Measurements from ENCODE around the gene CPEB4. TPM values are rescaled to one million over a fixed set of nuclear protein-coding genes. Genes with fewer than 3 reads are reported as not detected.

CPEB4 gene
- total and polyA plus RNA-seq, 2 donors (not counting 3 experiments of a cell fraction or from before 2014, with no cell fraction given), result 11.3 to 16.4 TPM

DNA sequence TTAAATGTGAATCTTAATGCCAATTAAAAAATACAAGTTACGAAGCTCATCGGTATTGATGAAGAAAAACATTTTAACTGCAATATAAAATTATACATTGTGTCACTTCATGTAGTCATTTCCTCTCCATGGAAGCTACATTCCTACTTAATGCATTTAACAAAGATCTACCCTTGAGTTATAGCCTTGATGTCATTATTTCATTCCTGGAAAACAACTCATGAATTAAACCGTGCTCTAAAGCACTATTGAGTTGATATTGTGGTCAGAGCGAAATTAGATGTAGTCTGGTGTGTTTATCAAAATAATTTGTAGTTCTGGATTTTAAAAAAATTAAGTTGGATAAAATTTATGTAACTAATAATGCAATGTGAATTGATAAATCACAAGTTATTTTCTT, 111.9 kb downstream of the CPEB4 start:
- DNase-seq (ENCODE audit: low read depth, low spot score) (no peak), FAIRE-seq (no peak)
- Histone ChIP-seq H3K9me1 (replicated peaks; ENCODE audit: control insufficient read depth, extremely low read depth, insufficient read depth, low read length) (no peaks in the 10 kb centered on the region), H4K20me1 (replicated peaks; ENCODE audit: control insufficient read depth, extremely low read depth, insufficient read depth, low read length) (no peaks in the 10 kb centered on the region), H2AFZ (ENCODE audit: low read depth, low read length) (no peak overlapping the region), H3K27me3 (ENCODE audit: control insufficient read depth in 2 of 2, insufficient read depth in 2 of 2, low read length in 2 of 2) (no peaks in the 10 kb centered on the region), H3K9me3 (replicated peaks; ENCODE audit: control insufficient read depth, insufficient read depth, low read length) (no peaks in the 10 kb centered on the region), H3K27ac (ENCODE audit: insufficient read depth, low read depth, low read length) (no peak overlapping the region), H3K36me3 (ENCODE audit: control insufficient read depth in 2 of 2, extremely low read depth in 1 of 2, insufficient read depth in 2 of 2, low read length in 2 of 2) (no peaks in the 10 kb centered on the region), H3K4me3 (replicated peaks in 1 of 3; ENCODE audit: insufficient read depth in 1 of 3, low read depth in 1 of 3, low read length in 3 of 3) (no peak overlapping the region), H3K79me2 (ENCODE audit: control insufficient read depth, insufficient read depth, low read length) (no peaks in the 10 kb centered on the region), H3K9ac (replicated peaks; ENCODE audit: extremely low read depth, insufficient read depth, low read length) (no peak overlapping the region), H3K4me1 (ENCODE audit: control insufficient read depth, extremely low read depth, insufficient read depth, low read length) (no peaks in the 10 kb centered on the region), H3K4me2 (ENCODE audit: insufficient read depth, low read length) (no peak overlapping the region)
- intact Hi-C loops (cut with micrococcal nuclease), result no loop called here
- ChIA-PET CTCF (no interaction called here), POLR2A (no interaction called here)
- dilution Hi-C loops (cut with MboI; ENCODE audit: extremely low pct_ligation_motif_present, low sequenced_read_pairs), result no loop called here
- no peak for TF ChIP-seq POLR2AphosphoS5 (IDR thresholded peaks at IDR 0.05; ENCODE audit: insufficient read depth, low read depth, low read length)
- TF ChIP-seq, protein P1, sequence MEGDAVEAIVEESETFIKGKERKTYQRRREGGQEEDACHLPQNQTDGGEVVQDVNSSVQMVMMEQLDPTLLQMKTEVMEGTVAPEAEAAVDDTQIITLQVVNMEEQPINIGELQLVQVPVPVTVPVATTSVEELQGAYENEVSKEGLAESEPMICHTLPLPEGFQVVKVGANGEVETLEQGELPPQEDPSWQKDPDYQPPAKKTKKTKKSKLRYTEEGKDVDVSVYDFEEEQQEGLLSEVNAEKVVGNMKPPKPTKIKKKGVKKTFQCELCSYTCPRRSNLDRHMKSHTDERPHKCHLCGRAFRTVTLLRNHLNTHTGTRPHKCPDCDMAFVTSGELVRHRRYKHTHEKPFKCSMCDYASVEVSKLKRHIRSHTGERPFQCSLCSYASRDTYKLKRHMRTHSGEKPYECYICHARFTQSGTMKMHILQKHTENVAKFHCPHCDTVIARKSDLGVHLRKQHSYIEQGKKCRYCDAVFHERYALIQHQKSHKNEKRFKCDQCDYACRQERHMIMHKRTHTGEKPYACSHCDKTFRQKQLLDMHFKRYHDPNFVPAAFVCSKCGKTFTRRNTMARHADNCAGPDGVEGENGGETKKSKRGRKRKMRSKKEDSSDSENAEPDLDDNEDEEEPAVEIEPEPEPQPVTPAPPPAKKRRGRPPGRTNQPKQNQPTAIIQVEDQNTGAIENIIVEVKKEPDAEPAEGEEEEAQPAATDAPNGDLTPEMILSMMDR (IDR thresholded peaks at IDR 0.05; ENCODE audit: extremely low read depth in 1 of 2, insufficient read depth in 1 of 2, low read depth in 1 of 2, low read length in 2 of 2), result no peak
- no peak for TF ChIP-seq MYC (IDR thresholded peaks at IDR 0.05; ENCODE audit: low read depth, low read length)
- no peak for TF ChIP-seq EZH2 (IDR thresholded peaks at IDR 0.05; ENCODE audit: borderline replicate concordance, low read depth, low read length, severe bottlenecking)
- TF ChIP-seq FOS (IDR thresholded peaks at IDR 0.05; ENCODE audit: borderline replicate concordance, insufficient read depth, low read length), result no peak
- TF ChIP-seq GATA2 (IDR thresholded peaks at IDR 0.05; ENCODE audit: insufficient read depth, insufficient read length, low read depth, low read length), result no peak
- TF ChIP-seq JUN (IDR thresholded peaks at IDR 0.05; ENCODE audit: borderline replicate concordance, insufficient read depth, insufficient read length, low read depth), result no peak
- TF ChIP-seq, protein P2, sequence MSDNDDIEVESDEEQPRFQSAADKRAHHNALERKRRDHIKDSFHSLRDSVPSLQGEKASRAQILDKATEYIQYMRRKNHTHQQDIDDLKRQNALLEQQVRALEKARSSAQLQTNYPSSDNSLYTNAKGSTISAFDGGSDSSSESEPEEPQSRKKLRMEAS (IDR thresholded peaks at IDR 0.05; ENCODE audit: insufficient read depth, insufficient read length), result no peak
- TF ChIP-seq POLR2A (IDR thresholded peaks at IDR 0.05; ENCODE audit: low read depth, low read length), result no peak
- no TSS peak for BruUV-seq (replicated peaks)

Measured in endothelial cell of umbilical vein (primary cell).